Endothelial cell of umbilical vein (primary cell): ENCODE data around the gene VWA8. TPM values are rescaled to one million over a fixed set of nuclear protein-coding genes. Genes with fewer than 3 reads are reported as not detected.

ENCODE experiments used
- BruUV-seq: library from RNA; stranded (reverse); fragments of 400-500 nt; replicated peaks from 2 replicates; lab custom pipeline; 2021; lab: Mats Ljungman, UMichigan
- CTCF ChIA-PET: fragments of 300-600, 350-600 bp; sonication (Branson Sonifier 250); formaldehyde crosslinking; loops from one replicate; lab custom pipeline; 2021; ENCODE audit warnings: antibody characterized with exemption, inconsistent platforms; lab: Charles Lee
- POLR2A ChIA-PET: fragments of 300-600, 350-600 bp; sonication (Branson Sonifier 250); formaldehyde crosslinking; loops from one replicate; lab custom pipeline; 2021; ENCODE audit warnings: antibody characterized with exemption, inconsistent platforms; lab: Charles Lee
- DNase-seq: peaks from one replicate; pipeline ENCODE4 v3.0.0-alpha.2; 2011; ENCODE audit warnings: low read depth, low spot score
- FAIRE-seq: peaks from 2 replicates; lab custom pipeline; 2011; peaks lifted over from hg19 to GRCh38; lab: Jason Lieb, UNC
- H2AFZ ChIP-seq: 2 replicates; pipeline ENCODE4 v1.6.0; 2012; ENCODE audit warnings: low read depth, low read length, control low read depth, inconsistent platforms
- H3K27ac ChIP-seq: 2 replicates; pipeline ENCODE4 v1.5.1; 2011; ENCODE audit warnings: low read depth, mild to moderate bottlenecking, control low read depth, low read length, moderate library complexity; ENCODE audit not compliant: insufficient read depth
- H3K27me3 ChIP-seq, 2 experiments: 2 replicates each; pipeline versions ENCODE4 v1.6.0 to v1.6.1; 2011; ENCODE audit warnings: low read length in 2 of 2, mixed read lengths in 1 of 2; ENCODE audit not compliant: control insufficient read depth in 2 of 2, insufficient read depth in 2 of 2
- H3K36me3 ChIP-seq, 2 experiments: 2 replicates in 1 of 2; 3 replicates in 1 of 2; pipeline ENCODE4 v1.5.1; 2011; ENCODE audit warnings: low read length in 2 of 2, mild to moderate bottlenecking in 1 of 2, moderate library complexity in 1 of 2; ENCODE audit not compliant: control insufficient read depth in 2 of 2, insufficient read depth in 2 of 2; ENCODE audit errors: extremely low read depth in 1 of 2
- H3K4me1 ChIP-seq: 3 replicates; pipeline ENCODE4 v1.5.1; 2011; ENCODE audit warnings: mild to moderate bottlenecking, low read length; ENCODE audit not compliant: control insufficient read depth, insufficient read depth; ENCODE audit errors: extremely low read depth
- H3K4me2 ChIP-seq: 2 replicates; pipeline ENCODE4 v1.6.1; 2011; ENCODE audit warnings: low read length, control low read depth, mixed read lengths; ENCODE audit not compliant: insufficient read depth
- H3K4me3 ChIP-seq, 3 experiments: fragments of 200-600 bp in 1 of 3; sonication (generic), shearing (Covaris generic) in 1 of 3; replicated peaks in 1 of 3; 2 replicates each; pipeline ENCODE4 v1.5.1; 2011 to 2016; ENCODE audit warnings: control low read depth in 3 of 3, low read length in 3 of 3, mild to moderate bottlenecking in 2 of 3, inconsistent platforms in 1 of 3, low read depth in 1 of 3, moderate library complexity in 1 of 3; ENCODE audit not compliant: insufficient read depth in 1 of 3
- H3K79me2 ChIP-seq: 2 replicates; pipeline ENCODE4 v1.6.0; 2012; ENCODE audit warnings: low read length, inconsistent platforms; ENCODE audit not compliant: control insufficient read depth, insufficient read depth
- H3K9ac ChIP-seq: replicated peaks from 2 replicates; pipeline ENCODE3; 2011; ENCODE audit warnings: low read length, control low read depth; ENCODE audit not compliant: insufficient read depth; ENCODE audit errors: extremely low read depth
- H3K9me1 ChIP-seq: replicated peaks from 3 replicates; pipeline ENCODE4 v1.6.0; 2011; ENCODE audit warnings: mild to moderate bottlenecking, low read length; ENCODE audit not compliant: control insufficient read depth, insufficient read depth; ENCODE audit errors: extremely low read depth
- H3K9me3 ChIP-seq: replicated peaks from 2 replicates; pipeline ENCODE4 v1.5.1; 2012; ENCODE audit warnings: low read length, inconsistent platforms; ENCODE audit not compliant: control insufficient read depth, insufficient read depth
- H4K20me1 ChIP-seq: replicated peaks from 2 replicates; pipeline ENCODE3; 2011; ENCODE audit warnings: mild to moderate bottlenecking, low read length; ENCODE audit not compliant: control insufficient read depth, insufficient read depth; ENCODE audit errors: extremely low read depth
- EZH2 ChIP-seq: IDR thresholded peaks from 2 replicates; pipeline ENCODE4 v1.6.1; 2012; ENCODE audit warnings: borderline replicate concordance, low read depth, mild to moderate bottlenecking, moderate library complexity, low read length, inconsistent platforms; ENCODE audit not compliant: severe bottlenecking
- FOS ChIP-seq: IDR thresholded peaks from 2 replicates; pipeline ENCODE4 v1.6.1; 2011; ENCODE audit warnings: mild to moderate bottlenecking, low read length, moderate library complexity, borderline replicate concordance; ENCODE audit not compliant: insufficient read depth
- JUN ChIP-seq: IDR thresholded peaks from 2 replicates; pipeline ENCODE4 v1.6.1; 2011; ENCODE audit warnings: borderline replicate concordance, low read depth; ENCODE audit not compliant: insufficient read length, insufficient read depth
- MYC ChIP-seq: IDR thresholded peaks from one replicate; pipeline ENCODE4 v1.6.1; 2011; ENCODE audit warnings: mild to moderate bottlenecking, low read depth, low read length
- POLR2A ChIP-seq: IDR thresholded peaks from 2 replicates; pipeline ENCODE4 v1.6.1; 2012; ENCODE audit warnings: low read depth, mild to moderate bottlenecking, control low read depth, low read length
- POLR2AphosphoS5 ChIP-seq: IDR thresholded peaks from 2 replicates; pipeline ENCODE4 v1.6.1; 2012; ENCODE audit warnings: low read depth, mild to moderate bottlenecking, control low read depth, low read length, moderate library complexity; ENCODE audit not compliant: insufficient read depth
- dilution Hi-C: fragments of 300-500 bp; cut with MboI; formaldehyde crosslinking; loops from one replicate; pipeline ENCODE4 v1.15.0; 2019; ENCODE audit warnings: low sequenced_read_pairs; ENCODE audit not compliant: extremely low pct_ligation_motif_present
- intact Hi-C: fragments of 100-400 bp; cut with micrococcal nuclease; formaldehyde crosslinking; loops from one replicate; pipeline ENCODE4 v1.10.0; 2022
- polyA plus RNA-seq, 4 experiments: library from polyadenylated mRNA; depleted of rRNA in 3 of 4; stranded (reverse) in 3 of 4; unstranded in 1 of 4; fragments of >200 nt; gene quantifications; 2 replicates each; pipeline versions ENCODE4 v1.2.1 to v1.2.3, GENCODE V29; 2011 to 2012; ENCODE audit warnings: missing spikeins in 1 of 4
- total RNA-seq: library from RNA; stranded (reverse); gene quantifications from 2 replicates; pipeline ENCODE4 v1.2.3, GENCODE V29; 2021
- TF ChIP-seq, protein P1 (sequence below): IDR thresholded peaks from 2 replicates; pipeline ENCODE4 v1.6.1; 2011; ENCODE audit not compliant: insufficient read depth, insufficient read length
- TF ChIP-seq, protein P2 (sequence below), 2 donors: IDR thresholded peaks; 1 replicate in 1 of 2; 2 replicates in 1 of 2; pipeline ENCODE4 v1.5.1; 2011; ENCODE audit warnings: low read length in 2 of 2, mild to moderate bottlenecking in 2 of 2, moderate library complexity in 2 of 2, control low read depth in 1 of 2, inconsistent platforms in 1 of 2, low read depth in 1 of 2; ENCODE audit not compliant: insufficient read depth in 1 of 2; ENCODE audit errors: extremely low read depth in 1 of 2

VWA8 gene
- total and polyA plus RNA-seq, 2 donors (not counting 3 experiments of a cell fraction or from before 2014, with no cell fraction given): 2.9 to 11.3 TPM

DNA sequence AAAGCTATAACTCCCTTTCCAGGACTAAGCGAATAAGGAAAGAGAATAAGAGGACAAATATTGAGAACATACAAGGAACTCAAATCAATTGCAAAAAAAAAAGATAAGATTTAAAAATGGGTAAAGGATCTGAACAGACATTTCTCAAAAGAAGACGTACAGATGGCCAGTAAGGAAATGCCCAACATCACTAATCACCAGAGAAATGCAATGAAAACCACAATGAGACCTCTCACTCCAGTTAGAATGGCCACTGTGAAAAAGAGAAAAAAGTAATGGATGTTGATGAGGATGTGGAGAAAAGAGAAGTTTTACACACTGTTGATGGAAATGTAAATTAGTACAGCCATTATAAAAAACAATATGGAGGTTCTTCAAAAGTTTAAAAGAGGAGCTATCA, 63.8 kb downstream of the VWA8 start:
- BruUV-seq: no TSS peak
- ChIA-PET POLR2A (no interaction called here), CTCF (interaction anchor here (1.6 kb wide), 1 partner anchor 63 kb away, joined by 3 read pairs; no protein-coding TSS in a partner anchor)
- TF ChIP-seq POLR2A (no peak), JUN (no peak), POLR2AphosphoS5 (no peak), EZH2 (no peak), MYC (no peak), FOS (no peak)
- TF ChIP-seq, protein P1, sequence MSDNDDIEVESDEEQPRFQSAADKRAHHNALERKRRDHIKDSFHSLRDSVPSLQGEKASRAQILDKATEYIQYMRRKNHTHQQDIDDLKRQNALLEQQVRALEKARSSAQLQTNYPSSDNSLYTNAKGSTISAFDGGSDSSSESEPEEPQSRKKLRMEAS: no peak
- TF ChIP-seq, protein P2, sequence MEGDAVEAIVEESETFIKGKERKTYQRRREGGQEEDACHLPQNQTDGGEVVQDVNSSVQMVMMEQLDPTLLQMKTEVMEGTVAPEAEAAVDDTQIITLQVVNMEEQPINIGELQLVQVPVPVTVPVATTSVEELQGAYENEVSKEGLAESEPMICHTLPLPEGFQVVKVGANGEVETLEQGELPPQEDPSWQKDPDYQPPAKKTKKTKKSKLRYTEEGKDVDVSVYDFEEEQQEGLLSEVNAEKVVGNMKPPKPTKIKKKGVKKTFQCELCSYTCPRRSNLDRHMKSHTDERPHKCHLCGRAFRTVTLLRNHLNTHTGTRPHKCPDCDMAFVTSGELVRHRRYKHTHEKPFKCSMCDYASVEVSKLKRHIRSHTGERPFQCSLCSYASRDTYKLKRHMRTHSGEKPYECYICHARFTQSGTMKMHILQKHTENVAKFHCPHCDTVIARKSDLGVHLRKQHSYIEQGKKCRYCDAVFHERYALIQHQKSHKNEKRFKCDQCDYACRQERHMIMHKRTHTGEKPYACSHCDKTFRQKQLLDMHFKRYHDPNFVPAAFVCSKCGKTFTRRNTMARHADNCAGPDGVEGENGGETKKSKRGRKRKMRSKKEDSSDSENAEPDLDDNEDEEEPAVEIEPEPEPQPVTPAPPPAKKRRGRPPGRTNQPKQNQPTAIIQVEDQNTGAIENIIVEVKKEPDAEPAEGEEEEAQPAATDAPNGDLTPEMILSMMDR (IDR thresholded peaks at IDR 0.05; ENCODE audit: extremely low read depth in 1 of 2, insufficient read depth in 1 of 2, low read depth in 1 of 2, low read length in 2 of 2): no peak
- Histone ChIP-seq H3K4me1 (no peaks in the 10 kb centered on the region), H3K4me2 (no peak overlapping the region), H3K4me3 (no peak overlapping the region), H3K9me1 (no peaks in the 10 kb centered on the region), H3K79me2 (no peaks in the 10 kb centered on the region), H2AFZ (no peak overlapping the region), H3K36me3 (no peaks in the 10 kb centered on the region), H3K27me3 (no peaks in the 10 kb centered on the region), H3K27ac (no peak overlapping the region), H4K20me1 (no peaks in the 10 kb centered on the region), H3K9me3 (no peaks in the 10 kb centered on the region), H3K9ac (no peak overlapping the region)
- dilution Hi-C loops: no loop called here
- DNase-seq (no peak), FAIRE-seq (no peak)
- intact Hi-C loops: no loop called here
